BLaER1 treated with 17β-estradiol and CSF1 and Interleukin-3, amounts not matched to agents 10 nM and 100 nM (cell line): ENCODE results near the gene PLK3.
A peak's percentile ranks its signal among the peaks of the same experiment; 100 is the strongest.
"Not testable (repeated sequence)": the region's sequence is repeated elsewhere in the genome, so short reads cannot be mapped to it uniquely, and the experiment has no call there.

Source experiments
- H3K27ac ChIP-seq, 11 experiments: shearing (Covaris generic); formaldehyde crosslinking; 2 replicates each; pipeline ENCODE4 v1.8.1; 2022
- H3K27me3 ChIP-seq, 11 experiments: shearing (Covaris generic); formaldehyde crosslinking; 2 replicates each; pipeline ENCODE4 v1.8.1; 2022
- H3K36me3 ChIP-seq, 11 experiments: shearing (Covaris generic); formaldehyde crosslinking; 2 replicates each; pipeline ENCODE4 v1.8.1; 2022
- H3K4me1 ChIP-seq, 10 experiments: shearing (Covaris generic); formaldehyde crosslinking; 2 replicates each; pipeline ENCODE4 v1.8.1; 2022
- H3K4me2 ChIP-seq, 11 experiments: shearing (Covaris generic); formaldehyde crosslinking; 2 replicates each; pipeline ENCODE4 v1.8.1; 2022
- H3K4me3 ChIP-seq, 10 experiments: shearing (Covaris generic); formaldehyde crosslinking; 2 replicates each; pipeline ENCODE4 v1.8.1; 2022
- H3K9ac ChIP-seq, 11 experiments: shearing (Covaris generic); formaldehyde crosslinking; 2 replicates each; pipeline ENCODE4 v1.8.1; 2022
- H3K9me3 ChIP-seq, 11 experiments: shearing (Covaris generic); formaldehyde crosslinking; replicated peaks in 1 of 11; 2 replicates each; pipeline ENCODE4 v1.8.1; 2022
- H4K20me1 ChIP-seq, 11 experiments: shearing (Covaris generic); formaldehyde crosslinking; 2 replicates each; pipeline ENCODE4 v1.8.1; 2022
- Cebpa-rat ChIP-seq, 11 experiments: shearing (Covaris generic); IDR thresholded peaks; 2 replicates each; pipeline ENCODE4 v1.8.1; 2022

The PLK3 gene

DNA sequence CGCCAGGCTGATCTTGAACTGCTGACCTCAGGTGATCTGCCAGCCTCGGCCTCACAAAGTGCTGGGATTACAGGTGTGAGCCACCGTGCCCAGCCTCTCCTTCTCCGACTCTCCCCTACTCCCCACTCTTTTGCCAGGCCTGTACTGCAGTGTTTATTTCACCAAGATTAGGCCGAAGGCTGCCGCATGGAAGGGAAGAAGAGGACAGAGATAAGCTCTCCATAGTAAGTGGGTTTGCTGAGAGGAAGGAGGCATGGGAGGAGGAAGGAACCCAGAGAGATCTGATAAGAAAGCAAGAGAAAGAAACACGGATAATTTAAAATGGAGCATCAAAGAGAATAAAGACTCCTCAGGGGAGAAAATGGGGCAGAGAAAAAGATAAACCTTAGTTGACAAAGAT lies 34.2 kb downstream of the PLK3 start:
- Histone ChIP-seq H3K9me3 (peaks cover 0 to 7% (median 0%) of the 10 kb centered on the region in 11 experiments; a peak in 4 of 22 replicates), H3K27ac (no peak overlapping the region), H3K4me1 (peaks cover 33 to 72% (median 61%) of the 10 kb centered on the region in 10 experiments), H3K36me3 (no peaks in the 10 kb centered on the region), H3K27me3 (no peaks in the 10 kb centered on the region), H3K4me2 (peak overlapping the region in 9 of 11 experiments; percentile 15 to 86 (median 59); a peak in 12 of 22 replicates), H3K9ac (no peak overlapping the region; a peak in 1 of 22 replicates), H4K20me1 (no peaks in the 10 kb centered on the region), H3K4me3 (no peak overlapping the region)
- no peak for TF ChIP-seq Cebpa-rat (IDR thresholded peaks at IDR 0.05)

DNA sequence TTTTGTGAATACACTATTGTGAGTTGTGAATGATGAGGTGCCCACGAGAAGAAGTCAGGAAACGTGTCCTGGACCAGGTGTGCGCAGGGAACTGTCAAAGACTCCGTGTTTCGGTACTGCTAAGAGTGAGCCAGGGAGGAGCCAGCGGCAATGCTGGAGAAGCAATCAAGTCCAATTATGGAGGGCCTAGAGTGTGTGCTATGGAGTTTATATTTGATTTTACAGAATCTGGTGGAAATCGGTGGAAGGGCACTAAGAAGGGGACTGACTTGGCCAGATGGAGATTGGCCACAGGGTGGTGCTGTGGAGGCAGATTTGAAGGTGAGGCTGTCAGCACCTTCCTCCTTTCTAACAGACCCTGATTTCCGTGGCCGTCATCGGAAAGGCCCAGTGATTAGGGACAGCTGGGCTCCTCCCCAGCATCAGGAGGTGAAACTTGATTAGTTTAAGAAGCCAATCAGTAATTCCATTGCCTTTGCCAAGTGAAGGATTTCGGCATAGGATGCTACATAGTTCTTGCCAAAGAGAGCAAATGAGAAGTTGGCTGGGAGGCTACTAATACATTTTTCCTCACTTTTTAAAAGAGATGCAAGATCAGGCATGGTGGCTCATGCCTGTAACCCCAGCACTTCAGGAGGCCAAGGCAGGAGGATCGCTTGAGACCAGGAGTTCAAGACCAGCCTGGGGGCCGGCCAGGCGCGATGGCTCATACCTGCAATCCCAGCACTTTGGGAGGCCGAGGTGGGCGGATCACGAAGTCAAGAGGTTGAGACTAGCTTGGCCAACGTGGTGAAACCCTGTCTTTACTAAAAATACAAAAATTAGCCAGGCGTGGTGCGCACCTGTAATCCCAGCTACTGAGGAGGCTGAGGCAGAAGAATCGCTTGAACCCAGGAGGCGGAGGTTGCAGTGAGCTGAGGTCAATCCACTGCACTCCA lies 35.8 kb downstream of the PLK3 start:
- no peak overlapping the region for H3K27ac ChIP-seq
- TF ChIP-seq Cebpa-rat (IDR thresholded peaks at IDR 0.05): no peak
- no peaks in the 10 kb centered on the region for H3K27me3 ChIP-seq
- H3K4me2 ChIP-seq: peak overlapping the region in 9 of 11 experiments; percentile 5 to 64 (median 20); a peak in 11 of 22 replicates
- H3K4me3 ChIP-seq: no peak overlapping the region
- H3K9ac ChIP-seq: 0 out of 22 replicates have a peak overlapping the region, but pooled peaks of 1 of the 11 experiments have one; percentile 13
- H4K20me1 ChIP-seq: no peaks in the 10 kb centered on the region
- H3K36me3 ChIP-seq: no peaks in the 10 kb centered on the region
- peaks cover 25 to 58% (median 49%) of the 10 kb centered on the region in 10 experiments for H3K4me1 ChIP-seq
- H3K9me3 ChIP-seq: no peaks in the 10 kb centered on the region

DNA sequence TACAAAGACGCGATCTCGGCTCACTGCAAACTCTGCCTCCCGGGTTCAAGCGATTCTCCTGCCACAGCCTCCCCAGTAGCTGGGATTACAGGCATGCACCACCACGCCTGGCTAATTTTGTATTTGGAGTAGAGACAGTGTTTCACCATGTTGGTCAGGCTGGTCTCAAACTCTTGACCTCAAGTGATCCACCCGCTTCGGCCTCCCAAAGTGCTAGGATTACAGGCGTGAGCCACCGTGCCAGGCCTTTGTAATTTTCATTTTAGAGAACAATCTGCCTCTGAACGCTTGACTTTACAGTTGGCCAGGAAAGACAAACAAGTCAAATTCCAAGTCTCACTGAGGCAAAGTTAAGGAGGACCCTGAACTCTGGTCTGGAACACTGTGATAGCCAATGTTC lies 38.1 kb downstream of the PLK3 start:
- not testable (repeated sequence) for H3K4me2 ChIP-seq, H3K36me3 ChIP-seq, H4K20me1 ChIP-seq, H3K4me3 ChIP-seq, H3K27ac ChIP-seq, H3K27me3 ChIP-seq, H3K9me3 ChIP-seq, H3K9ac ChIP-seq
- peaks cover 19 to 44% (median 36%) of the 10 kb centered on the region in 10 experiments for H3K4me1 ChIP-seq

DNA sequence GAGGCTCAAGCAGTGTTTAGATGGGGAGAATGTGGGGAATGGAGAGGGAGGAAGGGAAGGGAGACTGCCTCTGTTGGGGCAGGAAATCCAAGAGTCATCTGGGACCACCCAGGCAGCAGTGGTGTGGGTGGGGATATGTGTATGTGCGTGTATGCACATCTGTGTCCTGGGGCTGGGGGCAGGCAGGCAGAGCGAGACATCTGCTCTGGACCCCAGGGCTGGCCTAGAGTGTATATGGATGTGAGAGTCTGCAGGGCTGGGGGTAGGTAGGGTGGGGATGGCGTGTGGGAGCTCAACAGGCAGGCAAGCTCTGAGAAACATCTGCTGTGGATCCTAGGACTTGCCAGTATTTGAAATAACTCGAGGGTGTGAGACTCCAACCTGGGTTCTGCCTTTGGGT lies 39.4 kb downstream of the PLK3 start:
- Histone ChIP-seq H3K9ac (no peak overlapping the region), H3K36me3 (no peaks in the 10 kb centered on the region), H3K9me3 (no peaks in the 10 kb centered on the region), H3K4me3 (no peak overlapping the region), H4K20me1 (no peaks in the 10 kb centered on the region), H3K4me1 (peaks cover 12 to 35% (median 28%) of the 10 kb centered on the region in 10 experiments), H3K27ac (peak overlapping the region in 1 of 11 experiments; percentile 9; a peak in 1 of 22 replicates), H3K27me3 (peaks cover 0 to 6% (median 0%) of the 10 kb centered on the region in 11 experiments; a peak in 3 of 22 replicates), H3K4me2 (peak overlapping the region in 9 of 11 experiments; percentile 2 to 58 (median 49); a peak in 16 of 22 replicates)
- TF ChIP-seq Cebpa-rat (IDR thresholded peaks at IDR 0.05): no peak

DNA sequence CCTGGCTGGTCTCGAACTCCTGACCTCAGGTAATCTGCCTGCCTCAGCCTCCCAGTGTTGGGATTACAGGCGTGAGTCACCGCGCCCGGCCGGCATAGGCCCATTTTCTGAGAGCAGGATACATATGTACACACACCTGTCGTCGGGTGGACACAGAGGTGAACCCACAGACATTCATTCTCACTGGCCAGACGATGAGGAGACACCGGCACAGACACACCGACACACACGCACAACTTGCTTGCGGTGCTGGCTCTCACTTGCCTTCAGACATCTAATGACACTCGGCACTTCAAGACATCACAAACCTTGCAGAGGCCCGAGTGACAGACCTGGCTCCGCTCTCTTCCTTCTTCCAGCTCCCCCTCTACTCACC lies 42.3 kb downstream of the PLK3 start:
- H3K4me3 ChIP-seq: peak overlapping the region; percentile 50 to 73 (median 59)
- H3K27me3 ChIP-seq: peaks cover 0 to 6% (median 0%) of the 10 kb centered on the region in 11 experiments; a peak in 3 of 22 replicates
- no peak for TF ChIP-seq Cebpa-rat (IDR thresholded peaks at IDR 0.05)
- peaks cover 0 to 8% (median 0%) of the 10 kb centered on the region in 11 experiments; a peak in 2 of 22 replicates for H3K36me3 ChIP-seq
- H3K9me3 ChIP-seq: no peaks in the 10 kb centered on the region
- H3K27ac ChIP-seq: peak overlapping the region in 1 of 11 experiments; percentile 50; a peak in 3 of 22 replicates
- H3K4me2 ChIP-seq: peak overlapping the region; percentile 90 to 100 (median 97)
- H3K4me1 ChIP-seq: peaks cover 0 to 26% (median 20%) of the 10 kb centered on the region in 10 experiments; a peak in 15 of 20 replicates
- no peaks in the 10 kb centered on the region for H4K20me1 ChIP-seq
- peak overlapping the region; percentile 55 to 80 (median 73); a peak in 21 of 22 replicates for H3K9ac ChIP-seq

DNA sequence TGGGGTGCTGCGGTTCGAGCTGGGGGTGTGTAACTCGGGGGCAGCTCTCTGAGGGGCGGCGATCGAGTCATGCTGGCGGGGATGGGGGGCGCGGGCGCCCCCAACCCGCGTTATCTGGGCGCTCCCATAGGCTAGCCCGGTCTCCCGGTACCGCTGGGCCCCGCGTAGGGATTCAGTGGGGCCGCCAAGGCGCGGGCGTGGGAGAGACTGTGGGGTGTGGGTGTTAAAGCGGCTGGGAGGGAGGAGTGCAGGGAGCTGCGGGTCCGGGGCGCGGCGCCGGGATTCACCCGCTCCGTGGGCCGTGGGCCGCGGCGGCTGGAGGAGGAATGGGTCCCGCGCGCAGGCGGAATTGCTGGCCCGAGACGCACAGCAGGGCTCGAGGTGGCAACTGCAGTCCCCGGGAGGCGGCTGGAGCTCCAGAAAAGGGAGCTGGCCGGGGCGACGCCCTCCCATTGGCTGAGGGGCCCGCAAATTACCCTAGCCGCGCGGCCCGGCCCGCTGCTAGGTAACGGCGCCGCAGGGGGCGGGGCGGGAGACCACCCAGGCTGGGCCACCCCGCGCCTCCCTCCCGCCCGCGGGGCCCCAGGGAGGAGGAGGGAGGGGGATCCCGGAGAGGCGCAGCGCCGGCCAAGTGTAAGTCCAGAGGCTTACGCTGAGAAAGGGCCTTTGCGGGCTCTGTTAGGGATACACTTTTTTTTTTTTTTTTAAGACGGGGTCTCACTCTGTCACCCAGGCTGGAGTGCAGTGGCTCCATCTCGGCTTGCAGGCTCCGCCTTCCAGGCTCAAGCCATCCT lies 42.9 kb downstream of the PLK3 start, which contains the start of gene PTCH2:
Gene PTCH2 (minus strand): TSS at position 392 of the 794 bp plus-strand sequence. CDS start 321 bp downstream, at position 71.
- H4K20me1 ChIP-seq: no peaks in the 10 kb centered on the region
- peak within 1 kb of the TSS; percentile 90 to 100 (median 97) for H3K4me2 ChIP-seq
- no peaks in the 10 kb centered on the region for H3K9me3 ChIP-seq
- peak within 1 kb of the TSS in 3 of 11 experiments; percentile 17 to 50 (median 20); a peak in 5 of 22 replicates for H3K27ac ChIP-seq
- peaks cover 0 to 13% (median 0%) of the 10 kb centered on the region in 11 experiments; a peak in 3 of 22 replicates for H3K36me3 ChIP-seq
- TF ChIP-seq Cebpa-rat (IDR thresholded peaks at IDR 0.05): no peak
- peak within 1 kb of the TSS; percentile 50 to 73 (median 59) for H3K4me3 ChIP-seq
- H3K4me1 ChIP-seq: peaks cover 0 to 26% (median 20%) of the 10 kb centered on the region in 10 experiments; a peak in 15 of 20 replicates
- H3K27me3 ChIP-seq: peaks cover 0 to 6% (median 0%) of the 10 kb centered on the region in 11 experiments; a peak in 3 of 22 replicates
- H3K9ac ChIP-seq: peak within 1 kb of the TSS; percentile 55 to 80 (median 73)

DNA sequence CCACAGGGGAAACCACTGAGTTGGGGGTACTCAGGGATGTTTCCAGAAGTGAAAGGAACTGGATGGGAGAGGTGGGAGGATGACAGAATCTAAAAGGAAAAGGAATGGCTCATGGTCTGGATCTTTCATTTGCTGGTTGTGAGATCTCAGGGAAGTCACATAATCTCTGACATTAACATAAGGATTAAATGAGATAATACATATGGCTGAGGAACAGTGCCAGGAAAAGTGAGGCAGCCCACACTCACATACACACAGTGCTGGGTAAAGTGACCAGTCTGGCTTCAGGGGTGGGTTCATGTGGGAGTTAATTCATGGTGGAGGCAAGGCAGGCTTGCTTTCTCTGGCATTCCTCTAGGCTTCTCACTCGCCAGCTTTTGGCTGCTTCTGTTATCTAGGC lies 46.8 kb downstream of the PLK3 start:
- no peak overlapping the region for H3K4me2 ChIP-seq
- no peaks in the 10 kb centered on the region for H4K20me1 ChIP-seq
- TF ChIP-seq Cebpa-rat (IDR thresholded peaks at IDR 0.05): no peak
- no peak overlapping the region for H3K9ac ChIP-seq
- no peak overlapping the region for H3K4me3 ChIP-seq
- no peak overlapping the region for H3K27ac ChIP-seq
- peaks cover 3 to 45% (median 20%) of the 10 kb centered on the region in 11 experiments; a peak in 15 of 22 replicates for H3K36me3 ChIP-seq
- peaks cover 0 to 6% (median 0%) of the 10 kb centered on the region in 11 experiments; a peak in 3 of 22 replicates for H3K27me3 ChIP-seq
- H3K4me1 ChIP-seq: peaks cover 0 to 14% (median 10%) of the 10 kb centered on the region in 10 experiments; a peak in 13 of 20 replicates
- no peaks in the 10 kb centered on the region for H3K9me3 ChIP-seq

DNA sequence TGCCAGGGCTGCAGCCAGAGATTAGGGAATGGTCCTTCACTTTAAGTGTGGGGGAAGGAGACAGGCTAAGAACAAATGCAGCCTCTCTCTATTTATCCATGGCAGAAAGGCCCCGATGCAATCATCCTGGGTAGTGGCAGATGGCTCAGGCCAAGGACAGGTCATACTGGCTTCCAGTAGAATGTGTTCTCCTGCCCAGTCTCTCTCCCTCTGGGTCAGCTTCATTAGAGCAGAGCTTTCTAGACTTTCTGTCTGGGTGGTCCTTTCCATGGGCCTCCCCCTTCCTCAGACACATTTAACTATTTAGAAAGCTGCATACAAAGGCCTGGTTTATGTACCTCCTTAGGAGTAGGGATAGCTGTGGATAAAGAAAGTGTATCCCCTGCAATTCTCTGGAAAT lies 47.7 kb downstream of the PLK3 start:
- no peaks in the 10 kb centered on the region for H4K20me1 ChIP-seq
- peaks cover 0 to 8% (median 3%) of the 10 kb centered on the region in 10 experiments; a peak in 13 of 20 replicates for H3K4me1 ChIP-seq
- H3K36me3 ChIP-seq: peaks cover 3 to 52% (median 20%) of the 10 kb centered on the region in 11 experiments; a peak in 16 of 22 replicates
- no peaks in the 10 kb centered on the region for H3K9me3 ChIP-seq
- peaks cover 0 to 2% (median 0%) of the 10 kb centered on the region in 11 experiments; a peak in 2 of 22 replicates for H3K27me3 ChIP-seq
- H3K4me2 ChIP-seq: no peak overlapping the region
- TF ChIP-seq Cebpa-rat (IDR thresholded peaks at IDR 0.05): no peak
- H3K9ac ChIP-seq: no peak overlapping the region
- no peak overlapping the region for H3K4me3 ChIP-seq
- no peak overlapping the region for H3K27ac ChIP-seq
